SK-MEL-5 (cell line): Measurements from ENCODE around the gene EHMT2. TPM values are rescaled to one million over a fixed set of nuclear protein-coding genes. Genes with fewer than 3 reads are reported as not detected.
"Not testable (repeated sequence)": the region's sequence is repeated elsewhere in the genome, so short reads cannot be mapped to it uniquely, and the experiment has no call there.

ENCODE experiments used
- DNase-seq: peaks from one replicate; pipeline ENCODE4 v3.0.0-alpha.2; 2016; ENCODE audit warnings: low read depth, low spot score
- in situ Hi-C: cut with HindIII; loops from 2 replicates; pipeline ENCODE4 v1.10.0; 2016; ENCODE audit warnings: low sequenced_read_pairs, high pct_unique_total_duplicates, low pct_unique_long_range_greater_than_20kb
- total RNA-seq: library from RNA; depleted of rRNA; stranded (reverse); fragments of >200 nt; shearing (Covaris generic); gene quantifications from 2 replicates; pipeline ENCODE4 v1.2.3, GENCODE V29; 2014

The EHMT2 gene
- total RNA-seq, 1 experiment from 2014 or later, result 39.4 TPM

DNA sequence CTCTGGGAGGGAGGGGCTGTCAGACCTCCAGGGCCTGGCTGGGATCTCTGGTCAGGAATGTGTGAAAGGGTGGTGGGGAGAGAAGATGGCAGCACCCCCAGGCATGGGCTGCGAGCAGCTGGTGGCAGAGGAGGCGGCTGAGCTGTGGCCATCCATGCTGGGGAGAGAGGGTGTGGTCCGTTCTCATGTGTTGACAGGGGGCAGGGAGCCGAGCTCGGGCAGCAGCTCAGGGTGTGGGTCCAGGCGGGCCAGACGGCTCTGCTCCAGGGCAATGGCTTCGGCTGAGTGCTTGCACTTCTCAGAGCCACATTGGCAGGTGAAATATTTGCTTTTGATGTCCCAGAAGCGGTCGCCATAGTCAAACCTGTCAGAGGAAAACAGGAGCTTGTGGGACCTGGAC lies 17.6 kb downstream of the EHMT2 start:
- in situ Hi-C loops, result no loop called here
- DNase-seq, result no peak

DNA sequence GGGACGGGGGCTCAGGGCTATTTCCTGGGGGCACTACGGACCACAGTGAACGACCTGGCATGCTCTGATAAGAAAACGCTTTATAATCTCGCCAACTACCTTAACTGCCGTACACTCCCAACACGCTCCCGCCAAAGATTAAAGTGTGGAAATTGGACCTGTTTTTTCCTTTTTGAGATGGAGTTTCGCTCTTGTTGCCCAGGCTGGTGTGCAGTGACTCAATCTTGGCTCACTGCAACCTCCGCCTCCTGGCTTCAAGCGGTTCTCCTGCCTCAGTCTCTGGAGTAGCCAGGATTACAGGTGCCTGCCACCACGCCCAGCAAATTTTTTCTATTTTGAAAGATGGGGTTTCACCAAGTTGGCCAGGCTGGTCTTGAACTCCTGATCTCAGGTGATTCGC lies 18.4 kb downstream of the EHMT2 start:
- DNase-seq, result no peak

DNA sequence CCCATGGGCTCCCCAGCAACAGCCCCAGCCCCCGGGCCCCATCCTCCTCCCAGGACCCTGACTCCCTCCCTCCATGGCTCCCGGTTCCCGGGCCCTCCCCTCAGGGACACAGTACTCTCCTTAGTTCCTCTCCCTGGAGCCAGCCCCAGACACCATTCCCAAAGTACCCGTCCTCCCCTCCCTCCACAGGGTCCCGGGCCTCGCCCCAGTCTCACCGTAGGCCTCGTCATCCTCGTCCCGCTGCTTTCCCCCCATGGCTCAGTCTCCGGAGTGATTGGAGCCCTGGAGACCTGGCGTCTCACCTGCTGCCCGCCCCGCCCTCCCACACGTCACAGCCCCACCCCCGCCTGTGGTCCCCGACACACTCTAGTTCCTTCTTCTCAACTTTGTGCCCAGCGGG lies 18.8 kb downstream of the EHMT2 start, which contains the start of gene SLC44A4:
TSS of gene SLC44A4 (minus strand) at position 272 of the 400 bp plus-strand sequence. CDS start at position 255, 17 bp downstream.
- in situ Hi-C loops, result no loop called here
- DNase-seq, result no peak

More for the DNA sequence above, 18.4 kb downstream of the EHMT2 start:
- in situ Hi-C loops, result no loop called here

DNA sequence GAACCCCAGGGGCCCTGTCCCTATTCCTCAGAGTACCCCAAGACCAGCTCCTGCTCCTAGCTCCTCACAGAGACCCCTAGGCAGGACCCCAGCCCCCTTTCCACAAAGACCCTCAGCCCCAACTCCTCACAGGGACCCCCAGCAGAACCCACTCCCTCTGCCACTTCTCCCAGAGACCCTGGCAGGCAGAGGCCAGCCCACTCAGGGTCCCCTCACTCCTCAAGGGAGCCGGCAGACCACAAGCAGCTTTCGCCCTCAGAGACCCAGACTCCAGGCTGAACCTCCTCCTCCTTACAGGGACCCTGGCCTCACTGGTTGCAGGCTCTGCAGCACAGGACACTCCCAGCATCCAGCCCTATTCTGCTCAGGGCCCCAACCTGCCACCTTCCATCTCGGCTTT lies 19.3 kb downstream of the EHMT2 start:
- in situ Hi-C loops, result no loop called here
- no peak for DNase-seq

GRCh38 chr6:31877651-31878161 lies 19.8 kb downstream of the EHMT2 start:
- no peak for DNase-seq

GRCh38 chr6:31877125-31877650 lies 20.3 kb downstream of the EHMT2 start:
- DNase-seq, result no peak
- in situ Hi-C loops, result no loop called here

More at GRCh38 chr6:31877651-31878161, 19.8 kb downstream of the EHMT2 start:
- in situ Hi-C loops, result no loop called here

DNA sequence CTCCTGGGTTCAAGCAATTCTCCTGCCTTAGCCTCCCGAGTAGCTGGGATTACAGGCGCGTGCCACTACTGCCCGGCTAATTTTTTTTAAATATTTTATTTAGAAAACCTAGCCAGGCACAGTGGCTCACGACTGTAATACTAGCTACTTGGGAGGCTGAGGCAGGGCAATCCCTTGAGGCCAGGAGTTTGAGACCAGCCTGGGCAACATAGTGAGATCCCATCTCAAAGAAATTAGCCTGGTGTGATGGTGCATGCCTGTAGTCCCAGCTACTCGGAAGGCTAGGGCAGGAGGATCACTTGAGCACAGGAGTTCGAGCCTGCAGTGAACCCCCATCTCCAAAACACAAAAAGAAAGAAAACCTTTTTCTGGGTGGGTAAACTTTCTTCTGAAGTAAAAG lies 21.1 kb downstream of the EHMT2 start:
- no peak for DNase-seq
- in situ Hi-C loops, result no loop called here

DNA sequence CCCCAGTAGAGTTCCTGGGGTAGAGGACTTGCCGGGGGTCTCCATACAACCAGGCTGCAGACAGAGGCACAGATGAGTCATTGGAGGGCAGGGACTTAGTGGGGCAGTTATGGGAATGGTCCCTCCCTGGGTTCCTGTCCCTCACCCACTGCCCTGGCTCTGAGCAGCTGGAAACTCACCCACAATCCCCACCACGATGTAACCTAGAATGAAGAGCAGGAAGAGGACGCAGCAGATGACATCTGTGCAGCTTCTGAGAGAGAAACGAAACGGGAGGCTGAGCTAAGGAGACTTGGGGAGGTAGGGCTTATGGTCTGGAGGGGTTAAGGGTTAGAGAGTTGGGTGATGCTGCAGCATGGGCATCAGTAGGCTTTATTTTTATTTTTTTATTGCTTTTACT lies 21.6 kb downstream of the EHMT2 start:
- no peak for DNase-seq
- in situ Hi-C loops, result no loop called here

DNA sequence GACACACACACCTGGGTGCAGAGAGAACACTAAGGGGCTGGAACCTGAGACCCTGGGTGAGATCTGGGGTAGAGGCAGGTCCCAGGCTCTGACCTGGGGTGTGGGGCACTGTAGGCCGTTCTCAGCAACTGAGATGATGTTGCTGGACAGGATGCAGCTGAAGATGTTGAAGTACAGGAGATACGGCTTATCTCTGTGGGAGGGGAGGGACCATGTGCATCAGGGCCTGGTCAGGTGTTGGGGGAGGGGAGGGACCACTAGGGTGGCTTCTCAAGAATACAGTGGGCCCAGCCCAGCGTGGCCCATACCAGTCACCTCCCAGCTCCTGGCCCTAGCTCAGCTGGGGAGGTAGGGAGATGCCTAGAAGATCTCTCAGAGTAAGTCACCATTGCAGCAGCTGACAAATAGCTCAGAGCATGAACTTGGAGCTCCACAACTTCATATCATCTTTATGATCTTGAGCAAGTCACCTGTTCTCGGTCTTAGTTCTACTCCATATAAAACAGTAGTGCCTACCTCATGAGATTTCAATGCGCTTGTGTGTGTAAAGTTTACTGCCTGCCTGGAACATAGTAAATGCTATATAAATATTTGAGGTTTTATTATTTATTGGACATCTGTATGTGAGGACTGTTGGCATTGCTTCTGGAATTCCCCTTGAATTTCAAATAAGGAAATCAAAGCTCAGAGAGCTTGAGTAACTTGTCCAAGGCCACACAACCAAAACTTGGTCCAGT lies 22.5 kb downstream of the EHMT2 start:
- DNase-seq, result no peak
- in situ Hi-C loops, result no loop called here

- in situ Hi-C loops, result no loop called here
- no peak for DNase-seq
These were observed 23.3 kb downstream of the EHMT2 start for GRCh38 chr6:31874084-31874670.

- DNase-seq, result no peak
- in situ Hi-C loops, result no loop called here
These were observed 26.3 kb downstream of the EHMT2 start for GRCh38 chr6:31871046-31871659.

DNA sequence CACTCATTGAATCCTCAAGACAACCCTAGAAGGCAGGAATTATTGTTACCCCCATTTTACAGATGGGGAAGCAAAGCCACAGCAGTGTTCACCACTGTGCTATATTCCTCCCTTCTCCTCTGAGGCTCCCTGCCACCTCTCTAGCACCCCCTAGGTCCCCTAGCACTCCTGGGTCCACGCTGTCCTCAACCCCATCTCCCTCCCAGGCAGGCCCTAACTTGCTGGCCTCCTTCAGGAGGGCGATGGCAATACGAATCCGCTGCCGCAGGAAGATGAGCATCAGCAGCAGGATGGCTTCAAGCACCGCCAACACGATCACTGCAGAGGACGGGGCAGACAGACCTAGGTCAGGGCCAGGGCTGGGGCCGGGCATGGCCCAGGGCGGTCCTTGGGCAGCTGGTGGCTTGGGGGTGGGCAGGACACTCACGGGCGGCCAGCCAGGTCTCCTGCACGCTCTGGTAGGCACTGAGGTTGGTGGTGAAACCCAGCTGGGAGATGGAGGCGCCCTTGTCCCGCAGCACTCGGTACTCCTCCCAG lies 27.0 kb downstream of the EHMT2 start:
- no peak for DNase-seq
- in situ Hi-C loops, result no loop called here

DNA sequence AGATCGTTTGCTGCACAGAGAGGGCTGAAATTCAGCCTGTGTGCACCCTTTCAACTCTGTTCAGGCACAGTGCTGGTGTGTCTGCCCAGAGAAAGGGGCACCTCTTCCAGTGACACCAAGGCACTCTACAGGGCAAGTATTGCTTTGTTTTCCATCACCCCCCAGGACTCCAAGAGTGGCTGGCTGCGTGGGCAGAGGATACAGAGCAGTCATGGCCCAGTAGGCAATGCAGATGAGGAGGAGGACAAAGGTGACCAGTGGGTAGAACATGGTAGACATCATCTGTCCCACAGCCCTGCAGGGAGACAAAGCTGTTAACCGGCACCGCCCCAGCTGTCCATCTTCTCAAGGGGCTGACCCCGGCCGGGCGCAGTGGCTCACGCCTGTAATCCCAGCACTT lies 28.2 kb downstream of the EHMT2 start:
- no peak for DNase-seq
- in situ Hi-C loops, result no loop called here

GRCh38 chr6:31868658-31868971 lies 28.9 kb downstream of the EHMT2 start:
- DNase-seq, in situ Hi-C loops: not testable (repeated sequence)

DNA sequence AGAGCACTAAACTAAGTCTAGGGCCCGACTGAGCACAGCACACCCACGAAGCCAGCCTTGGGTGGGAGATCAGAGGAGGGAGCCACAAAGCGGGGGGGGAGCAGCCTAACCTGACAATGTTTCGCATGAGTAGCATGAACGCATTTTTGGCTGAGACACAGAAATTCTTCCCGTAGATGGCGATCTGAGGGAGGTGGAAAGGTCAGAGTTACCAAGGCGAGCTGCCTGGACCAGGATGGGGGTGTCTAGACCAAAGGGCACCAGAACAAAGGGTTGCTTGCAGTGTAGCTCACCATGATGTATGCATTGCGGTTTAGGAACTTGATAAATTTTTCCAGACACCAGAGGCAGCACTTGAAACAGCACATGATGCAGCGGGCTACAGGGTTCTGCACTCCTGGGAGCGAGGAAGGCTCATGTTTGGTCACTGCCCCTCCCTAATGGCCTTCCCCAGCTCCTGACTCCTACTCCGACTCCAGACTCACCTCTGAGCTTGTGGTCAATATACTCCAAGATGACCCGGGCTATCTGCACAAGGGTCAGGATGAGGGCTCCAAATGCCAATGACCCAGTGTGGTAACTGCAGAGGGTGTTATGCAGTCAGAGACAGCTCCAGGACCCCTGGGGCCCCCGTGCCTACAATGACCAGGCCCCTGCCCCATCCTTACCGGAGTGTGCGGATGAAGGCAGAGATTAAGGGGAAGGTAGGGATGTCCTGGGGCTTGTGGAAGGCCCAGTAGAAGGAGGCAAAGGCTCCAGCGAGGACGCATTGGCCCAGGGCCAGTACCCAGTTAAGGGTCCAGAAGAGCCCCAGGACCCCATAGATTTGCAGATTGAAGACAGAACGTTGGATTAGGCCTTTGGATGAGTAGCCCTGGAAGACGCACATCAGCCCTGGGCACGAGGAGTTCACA lies 32.0 kb downstream of the EHMT2 start:
- DNase-seq, result peak; percentile 28
- in situ Hi-C loops, result no loop called here

- in situ Hi-C loops, result no loop called here
- no peak for DNase-seq
These were observed 32.7 kb downstream of the EHMT2 start for GRCh38 chr6:31864818-31865204.

GRCh38 chr6:31864123-31864562 lies 33.4 kb downstream of the EHMT2 start:
- in situ Hi-C loops, DNase-seq: not testable (repeated sequence)
